HEK293 (cell line): ENCODE results near the gene CDK5R2.

Source experiments
- ELK4 ChIP-seq: IDR thresholded peaks from 2 replicates; pipeline ENCODE4 v1.6.1; 2011; ENCODE audit warnings: mild to moderate bottlenecking, low read depth, low read length, borderline replicate concordance
- GLIS2 ChIP-seq: fragments of 450-650 bp; formaldehyde crosslinking; IDR thresholded peaks from 2 replicates; pipeline ENCODE4 v1.5.1; 2016; ENCODE audit warnings: missing biosample characterization, missing genetic modification characterization
- HOXD13 ChIP-seq: sonication (generic); formaldehyde crosslinking; IDR thresholded peaks from 2 replicates; pipeline ENCODE4 v1.8.0; 2022; ENCODE audit warnings: missing genetic modification reagents, borderline replicate concordance
- INSM2 ChIP-seq: fragments of 450-650 bp; formaldehyde crosslinking; IDR thresholded peaks from 2 replicates; pipeline ENCODE4 v1.5.1; 2016; ENCODE audit warnings: missing biosample characterization, missing genetic modification characterization
- KLF8 ChIP-seq: fragments of 450-650 bp; formaldehyde crosslinking; IDR thresholded peaks from 2 replicates; pipeline ENCODE4 v1.5.1; 2016; ENCODE audit warnings: missing biosample characterization, missing genetic modification characterization
- OSR2 ChIP-seq: fragments of 450-650 bp; formaldehyde crosslinking; IDR thresholded peaks from 2 replicates; pipeline ENCODE4 v1.5.1; 2016; ENCODE audit warnings: missing biosample characterization, missing genetic modification characterization
- PATZ1 ChIP-seq: fragments of 450-650 bp; formaldehyde crosslinking; IDR thresholded peaks from 2 replicates; pipeline ENCODE4 v1.5.1; 2016; ENCODE audit warnings: missing biosample characterization, missing genetic modification characterization
- PBX3 ChIP-seq: sonication (generic); formaldehyde crosslinking; IDR thresholded peaks from 2 replicates; pipeline ENCODE4 v1.8.1; 2022; ENCODE audit warnings: mild to moderate bottlenecking, moderate library complexity, missing genetic modification reagents
- SP3 ChIP-seq: fragments of 450-650 bp; formaldehyde crosslinking; IDR thresholded peaks from 2 replicates; pipeline ENCODE4 v1.5.1; 2016; ENCODE audit warnings: missing biosample characterization, missing genetic modification characterization
- YY2 ChIP-seq: fragments of 450-650 bp; formaldehyde crosslinking; IDR thresholded peaks from 2 replicates; pipeline ENCODE4 v1.5.1; 2016; ENCODE audit warnings: missing biosample characterization, missing genetic modification characterization
- ZBTB1 ChIP-seq: fragments of 450-650 bp; formaldehyde crosslinking; IDR thresholded peaks from 2 replicates; pipeline ENCODE4 v1.5.1; 2016; ENCODE audit warnings: missing biosample characterization, missing genetic modification characterization
- ZBTB11 ChIP-seq: fragments of 450-650 bp; formaldehyde crosslinking; conservative IDR thresholded peaks from 2 replicates; pipeline ENCODE4 v1.5.1; 2016; ENCODE audit warnings: low read depth, missing biosample characterization, missing genetic modification characterization
- ZBTB26 ChIP-seq: fragments of 450-650 bp; formaldehyde crosslinking; optimal IDR thresholded peaks from 2 replicates; pipeline ENCODE3; 2016; ENCODE audit warnings: missing biosample characterization, mild to moderate bottlenecking, missing genetic modification characterization
- ZEB2 ChIP-seq: fragments of 450-650 bp; formaldehyde crosslinking; IDR thresholded peaks from 2 replicates; pipeline ENCODE4 v1.5.1; 2016; ENCODE audit warnings: missing biosample characterization, missing genetic modification characterization
- ZNF155 ChIP-seq: fragments of 450-650 bp; formaldehyde crosslinking; IDR thresholded peaks from 2 replicates; pipeline ENCODE4 v1.5.1; 2016; ENCODE audit warnings: missing biosample characterization, missing genetic modification characterization
- ZNF174 ChIP-seq: fragments of 450-650 bp; formaldehyde crosslinking; IDR thresholded peaks from 2 replicates; pipeline ENCODE4 v1.5.0; 2017; ENCODE audit warnings: missing biosample characterization, mild to moderate bottlenecking, missing genetic modification characterization
- ZNF184 ChIP-seq: fragments of 450-650 bp; IDR thresholded peaks from 2 replicates; pipeline ENCODE4 v1.5.1; 2018; ENCODE audit warnings: missing biosample characterization, mild to moderate bottlenecking, missing genetic modification characterization
- ZNF2 ChIP-seq: fragments of 450-650 bp; formaldehyde crosslinking; IDR thresholded peaks from 2 replicates; pipeline ENCODE4 v1.5.1; 2016; ENCODE audit warnings: missing biosample characterization, missing genetic modification characterization
- ZNF366 ChIP-seq: fragments of 450-650 bp; formaldehyde crosslinking; conservative IDR thresholded peaks from 2 replicates; pipeline ENCODE4 v1.5.1; 2016; ENCODE audit warnings: missing biosample characterization, missing genetic modification characterization
- ZNF518A ChIP-seq: fragments of 450-650 bp; formaldehyde crosslinking; conservative IDR thresholded peaks from 2 replicates; pipeline ENCODE4 v1.5.1; 2016; ENCODE audit warnings: low read depth, missing biosample characterization, missing genetic modification characterization
- ZNF629 ChIP-seq: fragments of 450-650 bp; formaldehyde crosslinking; IDR thresholded peaks from 2 replicates; pipeline ENCODE4 v1.5.1; 2017; ENCODE audit warnings: missing biosample characterization, missing genetic modification characterization
- ZNF660 ChIP-seq: fragments of 450-650 bp; IDR thresholded peaks from 2 replicates; pipeline ENCODE4 v1.5.1; 2018; ENCODE audit warnings: missing biosample characterization, mild to moderate bottlenecking, missing genetic modification characterization
- ZNF701 ChIP-seq: fragments of 450-650 bp; formaldehyde crosslinking; IDR thresholded peaks from 2 replicates; pipeline ENCODE4 v1.5.1; 2016; ENCODE audit warnings: missing biosample characterization, missing genetic modification characterization
- ZNF747 ChIP-seq: fragments of 450-650 bp; formaldehyde crosslinking; IDR thresholded peaks from 2 replicates; pipeline ENCODE4 v1.5.1; 2016; ENCODE audit warnings: missing biosample characterization, missing genetic modification characterization

The CDK5R2 gene

GRCh38 chr2:218962859-218963492, 3.5 kb downstream of the CDK5R2 start (continued):
- peak; percentile 80 for TF ChIP-seq ZBTB11
- peak; percentile 32; the same call in 1 of the 2 replicates for TF ChIP-seq SP3
- TF ChIP-seq ZNF518A (tag by site-specific recombination), result peak; percentile 65; the same call in 1 of the 2 replicates
- 0 out of 2 replicates have a peak, but pooled peaks have one; percentile 24 for TF ChIP-seq ZEB2 (tag by site-specific recombination)
- TF ChIP-seq ELK4, result peak; percentile 25; the same call in 1 of the 2 replicates
- peak; percentile 51; the same call in 1 of the 2 replicates for TF ChIP-seq PATZ1 (tag by site-specific recombination)
- peak; percentile 58; the same call in 1 of the 2 replicates for TF ChIP-seq KLF8 (tag by site-specific recombination)
- 0 out of 2 replicates have a peak, but pooled peaks have one; percentile 38 for TF ChIP-seq HOXD13 (CRISPR knock-in tag)
- no peak for TF ChIP-seq ZNF747
- no peak for TF ChIP-seq ZBTB1 (tag by site-specific recombination)
- TF ChIP-seq ZNF2 (tag by site-specific recombination), result 0 out of 2 replicates have a peak, but pooled peaks have one; percentile 22
- no peak for TF ChIP-seq ZNF701 (tag by site-specific recombination)
- peak; percentile 86 for TF ChIP-seq ZNF366 (tag by site-specific recombination)
- 0 out of 2 replicates have a peak, but pooled peaks have one; percentile 23 for TF ChIP-seq ZNF660 (tag by site-specific recombination)
- no peak for TF ChIP-seq YY2
- no peak for TF ChIP-seq ZNF155
- TF ChIP-seq ZNF184, result no peak
- TF ChIP-seq PBX3 (CRISPR knock-in tag), result no peak
- peak; percentile 51 for TF ChIP-seq ZBTB26
- TF ChIP-seq GLIS2 (tag by site-specific recombination), result peak; percentile 55
- peak; percentile 78 for TF ChIP-seq ZNF629 (tag by site-specific recombination)
- no peak for TF ChIP-seq INSM2 (tag by site-specific recombination)
- TF ChIP-seq OSR2, result no peak
- TF ChIP-seq ZNF174 (tag by site-specific recombination), result no peak
